Epithelial cell of proximal tubule (primary cell): ENCODE data around the gene IL17D. TPM values are rescaled to one million over a fixed set of nuclear protein-coding genes. Genes with fewer than 3 reads are reported as not detected.

Experiments
- DNase-seq: peaks from one replicate; pipeline ENCODE4 v3.0.0-alpha.2; 2011; ENCODE audit warnings: low read depth
- H3K4me3 ChIP-seq: 2 replicates; pipeline ENCODE4 v1.5.1; 2011; ENCODE audit warnings: low read depth, mild to moderate bottlenecking, low read length
- total RNA-seq: library from RNA; depleted of rRNA; stranded (reverse); fragments of >200 nt; gene quantifications from 2 replicates; pipeline ENCODE4 v1.2.3, GENCODE V29; 2015
- TF ChIP-seq, protein P1 (sequence below): conservative IDR thresholded peaks from 2 replicates; pipeline ENCODE4 v1.5.1; 2012; ENCODE audit warnings: low read depth, mild to moderate bottlenecking, low read length

IL17D gene
- total RNA-seq, 1 donor from 2014 or later: 0.35 TPM

DNA sequence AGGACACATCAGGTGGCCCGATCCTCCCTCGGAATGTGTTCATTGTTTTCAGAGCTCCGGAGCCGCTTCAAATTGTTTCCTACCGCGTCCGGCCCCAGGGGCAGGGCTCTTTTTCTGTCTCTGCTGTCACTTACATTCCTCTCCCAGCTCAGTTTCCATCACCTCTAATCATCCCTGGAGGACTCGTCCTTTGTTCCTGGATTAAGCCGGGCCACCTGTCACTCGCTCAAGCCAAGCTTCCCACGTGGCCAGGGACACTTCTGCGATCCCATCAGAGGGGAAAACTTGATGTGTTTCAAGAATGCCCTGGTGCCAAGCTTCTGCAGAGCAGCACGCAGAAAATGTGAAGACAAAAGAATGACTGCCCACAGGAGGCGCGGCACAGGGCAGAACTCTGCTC, 13.5 kb downstream of the IL17D start:
- no peak for DNase-seq
- TF ChIP-seq, protein P1, sequence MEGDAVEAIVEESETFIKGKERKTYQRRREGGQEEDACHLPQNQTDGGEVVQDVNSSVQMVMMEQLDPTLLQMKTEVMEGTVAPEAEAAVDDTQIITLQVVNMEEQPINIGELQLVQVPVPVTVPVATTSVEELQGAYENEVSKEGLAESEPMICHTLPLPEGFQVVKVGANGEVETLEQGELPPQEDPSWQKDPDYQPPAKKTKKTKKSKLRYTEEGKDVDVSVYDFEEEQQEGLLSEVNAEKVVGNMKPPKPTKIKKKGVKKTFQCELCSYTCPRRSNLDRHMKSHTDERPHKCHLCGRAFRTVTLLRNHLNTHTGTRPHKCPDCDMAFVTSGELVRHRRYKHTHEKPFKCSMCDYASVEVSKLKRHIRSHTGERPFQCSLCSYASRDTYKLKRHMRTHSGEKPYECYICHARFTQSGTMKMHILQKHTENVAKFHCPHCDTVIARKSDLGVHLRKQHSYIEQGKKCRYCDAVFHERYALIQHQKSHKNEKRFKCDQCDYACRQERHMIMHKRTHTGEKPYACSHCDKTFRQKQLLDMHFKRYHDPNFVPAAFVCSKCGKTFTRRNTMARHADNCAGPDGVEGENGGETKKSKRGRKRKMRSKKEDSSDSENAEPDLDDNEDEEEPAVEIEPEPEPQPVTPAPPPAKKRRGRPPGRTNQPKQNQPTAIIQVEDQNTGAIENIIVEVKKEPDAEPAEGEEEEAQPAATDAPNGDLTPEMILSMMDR: no peak
- H3K4me3 ChIP-seq: no peak overlapping the region

DNA sequence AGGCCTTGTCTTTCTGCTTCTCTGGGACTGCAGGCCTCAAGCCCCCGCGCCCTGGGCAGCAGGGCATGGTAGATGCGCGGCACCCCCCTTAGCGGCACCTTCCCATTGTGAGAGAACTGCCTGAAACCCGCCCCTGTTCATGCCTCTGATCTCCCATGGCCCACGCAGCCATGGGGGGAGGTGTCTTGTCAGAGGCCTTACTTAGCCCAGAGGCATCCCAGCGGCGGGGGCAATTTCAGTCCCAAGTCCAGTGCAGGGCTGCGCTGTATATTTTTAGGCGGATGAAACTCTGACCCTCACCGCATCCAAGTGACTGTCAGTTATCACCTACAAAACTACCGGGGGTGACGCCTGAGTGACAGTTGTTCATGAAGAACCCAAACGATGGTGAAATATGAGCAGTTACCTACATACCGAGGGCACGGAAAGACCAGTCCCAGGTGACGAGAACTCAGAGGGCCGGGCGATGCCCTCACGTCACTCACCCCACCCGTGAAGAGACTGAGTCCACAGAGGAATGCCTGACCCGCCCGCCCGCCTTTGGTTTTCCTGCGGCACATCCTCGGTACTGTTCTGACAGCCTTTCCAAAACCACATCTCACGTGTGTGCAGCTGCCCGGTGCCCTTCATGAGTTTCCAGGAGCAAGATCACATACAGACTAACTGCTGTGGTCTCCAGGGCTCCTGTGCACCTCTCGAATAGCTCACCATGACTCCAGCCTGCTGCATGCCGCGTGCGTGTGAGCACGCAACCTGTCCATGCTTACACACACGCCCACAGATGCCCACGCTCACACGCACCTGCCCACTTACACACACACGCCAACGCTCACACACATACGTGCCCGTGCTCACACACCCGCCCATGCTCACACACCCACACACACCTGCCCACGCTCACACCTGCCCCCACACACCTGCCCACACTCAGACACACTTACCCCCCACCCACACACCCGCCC, 14.4 kb downstream of the IL17D start:
- H3K4me3 ChIP-seq: no peak overlapping the region
- DNase-seq: no peak
- TF ChIP-seq, protein P1: no peak

DNA sequence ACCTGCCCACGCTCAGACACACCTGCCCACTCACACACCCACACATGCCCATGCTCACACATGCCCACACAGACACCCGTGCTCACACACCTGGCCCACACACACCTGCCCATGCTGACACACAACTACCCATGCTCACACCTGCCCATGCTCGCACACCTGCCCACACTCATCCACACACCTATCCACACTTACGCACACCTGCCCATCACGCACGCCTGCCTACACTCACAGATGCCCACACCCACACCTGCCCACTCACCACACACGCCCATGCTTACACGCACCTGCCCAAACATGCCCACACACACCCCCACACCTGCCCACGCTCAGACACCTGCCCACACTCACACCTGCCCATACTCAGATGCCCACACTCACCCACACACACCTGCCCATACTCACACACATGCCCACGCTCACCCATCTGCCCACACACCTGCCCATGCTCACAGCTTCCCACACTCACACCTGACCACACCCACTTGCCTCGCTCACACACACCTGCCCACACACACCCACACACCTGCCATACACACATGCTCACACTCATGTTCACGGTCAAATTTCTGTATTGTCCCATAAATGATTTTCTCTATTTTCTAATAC, 15.6 kb downstream of the IL17D start:
- H3K4me3 ChIP-seq: no peak overlapping the region
- TF ChIP-seq, protein P1: no peak
- DNase-seq: no peak

DNA sequence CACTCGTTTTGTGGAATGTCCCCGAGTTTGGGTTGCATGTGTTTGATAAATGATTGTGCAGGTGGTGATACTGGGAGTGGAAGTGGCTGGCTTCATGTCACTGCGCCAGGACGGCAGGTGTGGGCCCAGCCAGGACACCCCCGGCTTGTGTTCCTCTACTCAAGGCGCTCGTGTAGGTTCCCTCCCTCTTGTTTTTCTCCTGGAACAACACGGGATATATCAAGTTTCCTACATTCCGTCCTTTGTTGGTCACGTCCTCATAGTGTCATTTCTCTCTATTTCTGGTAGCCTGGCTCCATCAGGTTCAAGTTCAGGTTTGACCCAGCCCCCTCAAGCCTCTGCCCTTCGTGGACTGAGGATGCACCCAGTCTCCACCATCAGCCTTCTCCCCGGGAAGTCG, 16.3 kb downstream of the IL17D start:
- no peak for DNase-seq
- no peak overlapping the region for H3K4me3 ChIP-seq
- TF ChIP-seq, protein P1: no peak

DNA sequence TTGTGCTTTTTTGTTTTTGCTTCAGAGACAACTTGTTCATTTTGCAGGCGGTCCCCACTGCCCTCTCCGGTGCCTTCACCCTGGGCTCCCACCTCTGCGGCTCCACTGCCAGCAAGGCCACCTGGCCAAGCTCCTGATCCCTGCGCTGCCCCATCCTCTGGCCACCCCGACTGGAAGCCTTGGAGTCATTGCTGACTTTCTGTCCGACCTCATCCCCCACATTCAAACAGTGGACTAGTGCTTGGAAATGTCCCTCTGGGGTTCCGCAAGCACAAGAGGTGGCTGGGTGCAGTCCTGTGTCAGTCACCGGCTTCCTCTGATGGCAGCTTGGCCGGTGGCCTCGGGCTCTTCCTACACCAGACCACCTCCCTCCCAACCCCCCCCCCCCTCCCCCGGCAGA, 17.0 kb downstream of the IL17D start:
- TF ChIP-seq, protein P1: no peak
- no peak overlapping the region for H3K4me3 ChIP-seq
- DNase-seq: no peak

DNA sequence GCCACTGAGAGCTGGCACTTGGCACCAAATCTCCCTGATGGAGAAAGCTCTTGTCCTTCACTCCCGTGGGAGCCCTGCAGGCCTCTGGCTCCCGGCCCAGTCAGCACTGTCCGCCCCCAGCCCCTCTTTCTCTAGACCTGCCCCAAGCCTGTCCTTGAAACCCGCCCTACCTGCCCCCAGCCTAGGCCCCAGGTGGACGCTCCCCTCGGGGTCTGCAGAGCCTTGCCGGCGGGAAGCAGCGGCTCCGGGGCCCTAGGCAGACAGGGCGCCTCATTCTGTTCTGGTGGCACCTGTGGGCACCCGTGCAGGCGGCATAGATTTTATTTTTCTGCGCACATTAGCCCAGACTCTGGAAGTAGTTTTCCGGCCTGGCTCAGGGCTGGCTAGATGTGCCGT, 17.6 kb downstream of the IL17D start:
- H3K4me3 ChIP-seq: no peak overlapping the region
- no peak for DNase-seq
- TF ChIP-seq, protein P1: no peak
